PFSK-1 (cell line): Measurements from ENCODE around the gene HELZ.

Experiments used
- POLR2AphosphoS5 ChIP-seq: IDR thresholded peaks from 2 replicates; pipeline ENCODE4 v1.6.1; 2012; ENCODE audit warnings: low read depth, mild to moderate bottlenecking, control low read depth, low read length, moderate library complexity
- REST ChIP-seq, 2 experiments: IDR thresholded peaks; 2 replicates each; pipeline versions ENCODE4 v1.6.1 to v1.8.0; 2011 to 2012; ENCODE audit warnings: low read depth in 2 of 2, low read length in 2 of 2, control low read depth in 1 of 2, inconsistent platforms in 1 of 2, mild to moderate bottlenecking in 1 of 2, moderate library complexity in 1 of 2; ENCODE audit not compliant: insufficient read depth in 1 of 2
- TAF1 ChIP-seq: IDR thresholded peaks from 2 replicates; pipeline ENCODE4 v1.6.1; 2012; ENCODE audit warnings: low read length, control low read depth, borderline replicate concordance; ENCODE audit not compliant: insufficient read depth

- TF ChIP-seq REST (IDR thresholded peaks at IDR 0.05; ENCODE audit: insufficient read depth in 1 of 2, low read depth in 2 of 2, low read length in 2 of 2) = no peak
- TF ChIP-seq POLR2AphosphoS5 = no peak
- TF ChIP-seq TAF1 = no peak
Observed at GRCh38 chr17:67215991-67216421, 29.0 kb downstream of the HELZ start.
